Neutrophil (primary cell): ENCODE results near the gene ZBTB17.

Source experiments
- H3K27ac ChIP-seq: fragments of 200-600 bp; sonication (generic); 2 replicates; pipeline ENCODE4 v1.5.1; 2016; ENCODE audit warnings: mild to moderate bottlenecking, moderate library complexity
- H3K27me3 ChIP-seq: fragments of 200-600 bp; sonication (generic); 2 replicates; pipeline ENCODE4 v1.6.0; 2016; ENCODE audit warnings: mild to moderate bottlenecking
- H3K36me3 ChIP-seq: fragments of 200-600 bp; sonication (generic); 2 replicates; pipeline ENCODE4 v1.5.1; 2017
- H3K4me1 ChIP-seq, 2 experiments: fragments of 200-600 bp in 1 of 2; sonication (generic) in 1 of 2; 1 replicate in 1 of 2; 2 replicates in 1 of 2; pipeline versions ENCODE4 v1.5.1 to v1.6.1; 2013 to 2016; ENCODE audit warnings: low read depth in 1 of 2, low read length in 1 of 2, mild to moderate bottlenecking in 1 of 2, moderate library complexity in 1 of 2; ENCODE audit not compliant: control insufficient read depth in 1 of 2, insufficient read depth in 1 of 2
- H3K4me3 ChIP-seq, 2 experiments: fragments of 200-600 bp in 1 of 2; sonication (generic) in 1 of 2; 1 replicate in 1 of 2; 2 replicates in 1 of 2; pipeline ENCODE4 v1.5.1; 2013 to 2016; ENCODE audit warnings: low read depth in 1 of 2, low read length in 1 of 2, mild to moderate bottlenecking in 1 of 2, moderate library complexity in 1 of 2
- H3K9me3 ChIP-seq: fragments of 200-600 bp; sonication (generic); 2 replicates; pipeline ENCODE4 v1.5.1; 2016
- CTCF ChIP-seq: fragments of 200-600 bp; sonication (generic); IDR thresholded peaks from 2 replicates; pipeline ENCODE4 v1.5.1; 2016; ENCODE audit warnings: antibody characterized with exemption

Gene ZBTB17

GRCh38 chr1:15973772-15974171, 2.1 kb downstream of the ZBTB17 start:
- no peak for TF ChIP-seq CTCF
- Histone ChIP-seq H3K4me1 (peaks cover 7 to 12% of the 10 kb centered on the region in 2 experiments), H3K9me3 (no peaks in the 10 kb centered on the region), H3K27ac (no peak overlapping the region), H3K27me3 (no peaks in the 10 kb centered on the region), H3K4me3 (no peak overlapping the region), H3K36me3 (peaks cover 33% of the 10 kb centered on the region)

DNA sequence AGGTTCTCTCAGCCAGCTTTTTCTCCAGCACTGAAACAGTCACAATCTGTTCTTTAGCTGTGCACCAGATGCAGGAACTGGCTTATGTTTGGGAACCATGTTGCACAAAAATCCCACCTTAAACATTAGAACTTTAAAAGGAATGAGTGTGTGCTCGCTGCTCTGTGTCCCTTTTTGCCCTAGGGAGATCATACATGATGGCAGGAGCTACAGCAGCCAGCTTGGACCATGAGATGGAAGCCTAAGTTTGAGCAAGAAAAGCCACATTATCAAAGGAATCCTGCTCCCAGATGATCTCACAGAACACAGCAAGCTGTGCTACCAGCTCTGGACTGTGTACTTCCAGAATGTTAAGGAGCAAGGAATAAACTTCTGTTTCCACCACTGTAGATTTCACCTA, 3.5 kb downstream of the ZBTB17 start:
- H3K27ac ChIP-seq: no peak overlapping the region
- peaks cover 41% of the 10 kb centered on the region for H3K36me3 ChIP-seq
- H3K27me3 ChIP-seq: no peaks in the 10 kb centered on the region
- no peak overlapping the region for H3K4me3 ChIP-seq
- TF ChIP-seq CTCF: no peak
- H3K9me3 ChIP-seq: no peaks in the 10 kb centered on the region
- peaks cover 7 to 12% of the 10 kb centered on the region in 2 experiments for H3K4me1 ChIP-seq

DNA sequence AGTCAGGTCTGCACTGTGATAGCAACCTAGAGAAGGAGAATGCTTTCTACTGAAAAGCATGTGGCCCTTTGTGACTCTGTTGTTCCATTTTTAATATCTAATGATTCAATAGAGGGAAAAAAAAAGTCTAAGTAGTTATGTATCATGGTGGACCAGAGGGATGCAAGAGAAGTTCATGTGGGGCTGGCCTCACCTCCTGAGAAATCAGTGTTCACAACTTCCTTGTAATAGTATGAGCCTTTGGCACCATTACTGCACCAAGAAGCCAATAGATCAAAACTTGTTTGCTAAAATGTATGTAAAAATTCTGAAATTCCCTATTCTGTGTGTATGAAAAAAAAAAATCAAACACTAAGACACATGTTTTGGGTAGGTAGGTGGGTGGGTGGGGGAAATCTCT, 5.0 kb downstream of the ZBTB17 start:
- Histone ChIP-seq H3K36me3 (peaks cover 41% of the 10 kb centered on the region), H3K4me1 (peaks cover 14% of the 10 kb centered on the region in 2 experiments)
- no peak for TF ChIP-seq CTCF

GRCh38 chr1:15969321-15969880, 6.5 kb downstream of the ZBTB17 start:
- no peak for TF ChIP-seq CTCF
- Histone ChIP-seq H3K27ac (no peak overlapping the region), H3K36me3 (peaks cover 41% of the 10 kb centered on the region), H3K4me3 (no peak overlapping the region), H3K9me3 (no peaks in the 10 kb centered on the region), H3K27me3 (no peaks in the 10 kb centered on the region), H3K4me1 (peaks cover 14 to 15% of the 10 kb centered on the region in 2 experiments)

More for the DNA sequence above, 5.0 kb downstream of the ZBTB17 start:
- Histone ChIP-seq H3K27ac (no peak overlapping the region), H3K9me3 (no peaks in the 10 kb centered on the region), H3K27me3 (no peaks in the 10 kb centered on the region), H3K4me3 (no peak overlapping the region)

DNA sequence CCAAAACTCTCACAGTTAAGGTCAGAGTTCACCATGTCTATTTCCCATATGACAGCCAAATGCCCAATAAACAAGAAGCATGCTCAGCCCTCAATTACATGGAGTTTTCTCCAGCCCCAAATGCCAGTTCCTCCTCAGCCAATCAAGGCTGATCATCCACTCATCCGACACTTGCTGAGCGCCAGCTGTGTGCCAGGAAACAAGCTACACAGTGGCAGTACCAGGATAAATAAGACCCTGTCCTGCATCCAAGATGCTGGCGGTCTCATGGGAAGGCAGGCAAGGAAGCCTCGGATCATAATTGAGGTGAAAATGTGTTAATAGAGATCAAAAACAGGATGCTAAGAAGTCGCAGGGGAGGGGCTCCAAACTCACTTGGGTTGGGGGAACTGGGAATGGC, 7.7 kb downstream of the ZBTB17 start:
- no peaks in the 10 kb centered on the region for H3K9me3 ChIP-seq
- no peak overlapping the region for H3K4me3 ChIP-seq
- no peak overlapping the region for H3K27ac ChIP-seq
- H3K36me3 ChIP-seq: peaks cover 34% of the 10 kb centered on the region
- peaks cover 14 to 15% of the 10 kb centered on the region in 2 experiments for H3K4me1 ChIP-seq
- no peak for TF ChIP-seq CTCF
- no peaks in the 10 kb centered on the region for H3K27me3 ChIP-seq
